GM19468 (cell line): ENCODE results near the gene THSD8.
"Not testable (repeated sequence)": the region's sequence is repeated elsewhere in the genome, so short reads cannot be mapped to it uniquely, and the experiment has no call there.

Experiments
- ATAC-seq: cut with Tn5 transposase; IDR thresholded peaks from one replicate; pipeline ENCODE4 v1.9.1; 2021; ENCODE audit warnings: mild to moderate bottlenecking, moderate library complexity, moderate number of reproducible peaks; ENCODE audit not compliant: unreplicated experiment; ENCODE audit errors: extremely low read depth

THSD8 gene

GRCh38 chr19:12791345-12792050 is 10.4 kb upstream of the THSD8 start, which contains the start of gene JUNB:
TSS of gene JUNB (plus strand) at chr19:12791486. CDS start at chr19:12791772, 286 bp downstream.
- ATAC-seq: peak; percentile 7

- no peak for ATAC-seq
These were observed 9.6 kb upstream of the THSD8 start for GRCh38 chr19:12792051-12792852.

- no peak for ATAC-seq
These were observed 9.0 kb upstream of the THSD8 start for GRCh38 chr19:12792853-12793289.

- peak; percentile 12 for ATAC-seq
These were observed 8.3 kb upstream of the THSD8 start for GRCh38 chr19:12793290-12794195.

- no peak for ATAC-seq
These were observed 7.5 kb upstream of the THSD8 start for GRCh38 chr19:12794196-12794941.

GRCh38 chr19:12794971-12795381 is 6.9 kb upstream of the THSD8 start:
- no peak for ATAC-seq

GRCh38 chr19:12796146-12797071 is 5.5 kb upstream of the THSD8 start:
- ATAC-seq: no peak

- ATAC-seq: no peak
These were observed 4.7 kb upstream of the THSD8 start for GRCh38 chr19:12797141-12797587.

GRCh38 chr19:12797607-12798006 is 4.3 kb upstream of the THSD8 start:
- ATAC-seq: not testable (repeated sequence)

- ATAC-seq: no peak
These were observed 2.0 kb upstream of the THSD8 start for GRCh38 chr19:12799742-12800465.

- ATAC-seq: no peak
These were observed 1.5 kb upstream of the THSD8 start for GRCh38 chr19:12800466-12800770.

GRCh38 chr19:12800923-12801465 is 875 bp upstream of the THSD8 start:
- ATAC-seq: no peak

GRCh38 chr19:12802267-12803106 is 618 bp downstream of the THSD8 start:
- ATAC-seq: no peak

GRCh38 chr19:12804051-12804450 is 2.2 kb downstream of the THSD8 start:
- ATAC-seq: no peak

GRCh38 chr19:12806242-12807081 is 4.6 kb downstream of the THSD8 start, which contains the start of gene RNASEH2A:
TSS of gene RNASEH2A (plus strand) at chr19:12806584. CDS start at chr19:12806674, 90 bp downstream.
- no peak for ATAC-seq

- ATAC-seq: no peak
These were observed 13.2 kb downstream of the THSD8 start for GRCh38 chr19:12815088-12815487.
